HG03135 (cell line): ENCODE data around the gene PLXNB3.

Source experiments
- ATAC-seq: cut with Tn5 transposase; IDR thresholded peaks from one replicate; pipeline ENCODE4 v1.9.1; 2021; ENCODE audit warnings: mild to moderate bottlenecking, moderate library complexity; ENCODE audit not compliant: unreplicated experiment

PLXNB3 gene

DNA sequence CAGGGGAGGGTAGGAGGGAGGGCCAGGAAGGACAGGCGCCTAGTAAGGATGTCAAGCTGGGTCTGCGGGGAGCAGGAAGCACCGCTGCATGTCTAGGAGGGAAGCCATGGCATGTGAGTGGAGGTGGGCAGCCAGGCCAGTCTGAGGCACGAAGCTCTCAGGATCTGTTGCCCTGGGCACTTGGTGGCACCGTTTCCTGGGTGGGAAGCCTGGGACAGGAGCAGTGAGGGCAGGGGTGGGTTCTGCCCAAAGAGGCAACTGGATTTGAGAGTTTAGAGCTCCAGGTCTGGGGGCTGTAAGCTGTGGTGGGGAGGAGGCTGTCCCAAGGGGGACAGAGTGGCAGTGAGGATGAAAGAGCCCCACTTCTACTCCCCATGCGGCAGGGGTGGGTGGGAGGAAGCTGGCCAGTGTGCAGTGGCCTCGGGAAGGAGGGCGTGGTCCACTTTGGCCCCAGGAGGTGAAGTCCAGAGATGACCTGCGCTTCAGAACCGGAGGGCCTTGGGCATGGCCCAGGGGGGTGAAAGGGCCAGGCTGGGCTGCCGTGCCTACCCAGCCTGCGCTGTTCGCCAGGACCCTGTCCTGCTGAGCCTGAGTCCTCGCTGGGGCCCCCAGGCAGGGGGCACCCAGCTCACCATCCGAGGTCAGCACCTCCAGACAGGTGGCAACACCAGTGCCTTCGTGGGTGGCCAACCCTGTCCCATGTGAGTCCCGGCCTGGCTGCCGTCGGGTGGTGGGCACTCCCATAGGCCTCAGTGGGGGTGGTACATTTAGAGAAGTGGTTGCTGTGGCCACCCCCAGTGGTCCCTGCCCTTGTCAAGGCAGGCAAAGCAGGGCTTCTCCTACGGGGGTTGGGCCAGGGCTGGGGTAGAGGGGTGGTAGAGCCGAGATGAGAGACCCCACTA lies 8.5 kb downstream of the PLXNB3 start:
- ATAC-seq = no peak

DNA sequence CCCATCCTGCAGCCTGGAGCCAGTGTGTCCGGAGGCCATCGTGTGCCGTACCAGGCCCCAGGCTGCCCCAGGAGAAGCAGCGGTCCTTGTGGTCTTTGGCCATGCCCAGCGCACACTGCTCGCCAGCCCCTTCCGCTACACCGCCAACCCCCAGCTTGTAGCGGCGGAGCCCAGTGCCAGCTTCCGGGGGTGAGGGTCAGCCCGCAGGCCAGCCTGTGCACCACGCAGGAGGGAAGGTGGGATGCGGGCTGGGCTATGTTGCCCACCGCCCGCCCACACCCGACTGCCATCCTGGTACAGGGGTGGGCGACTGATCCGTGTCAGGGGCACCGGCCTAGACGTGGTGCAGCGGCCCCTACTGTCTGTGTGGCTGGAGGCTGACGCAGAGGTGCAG lies 9.2 kb downstream of the PLXNB3 start:
- ATAC-seq = no peak

DNA sequence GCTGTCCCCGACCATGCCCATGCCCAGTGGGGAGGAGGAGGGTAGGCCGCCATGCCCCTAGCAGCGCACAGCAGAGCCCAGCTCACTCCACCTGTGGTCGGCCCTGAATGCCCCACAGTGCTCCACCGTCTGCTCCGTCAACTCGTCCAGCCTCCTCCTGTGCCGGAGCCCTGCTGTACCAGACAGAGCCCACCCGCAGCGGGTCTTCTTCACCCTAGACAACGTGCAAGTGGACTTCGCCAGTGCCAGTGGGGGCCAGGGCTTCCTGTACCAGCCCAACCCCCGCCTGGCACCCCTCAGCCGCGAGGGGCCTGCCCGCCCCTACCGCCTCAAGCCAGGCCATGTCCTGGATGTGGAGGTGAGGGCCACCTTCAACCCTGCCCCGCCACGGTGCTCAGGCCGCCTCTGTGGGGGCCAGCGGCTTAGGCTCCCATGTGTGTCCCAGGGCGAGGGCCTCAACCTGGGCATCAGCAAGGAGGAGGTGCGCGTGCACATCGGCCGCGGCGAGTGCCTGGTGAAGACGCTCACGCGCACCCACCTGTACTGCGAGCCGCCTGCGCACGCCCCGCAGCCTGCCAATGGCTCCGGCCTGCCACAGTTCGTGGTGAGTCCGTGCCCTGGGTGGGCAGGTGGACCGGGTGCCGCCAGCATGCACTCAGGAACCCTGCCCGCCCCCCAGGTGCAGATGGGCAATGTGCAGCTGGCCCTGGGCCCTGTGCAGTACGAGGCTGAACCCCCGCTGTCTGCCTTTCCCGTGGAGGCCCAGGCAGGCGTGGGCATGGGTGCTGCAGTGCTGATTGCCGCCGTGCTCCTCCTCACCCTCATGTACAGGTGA lies 9.9 kb downstream of the PLXNB3 start:
- ATAC-seq = no peak

DNA sequence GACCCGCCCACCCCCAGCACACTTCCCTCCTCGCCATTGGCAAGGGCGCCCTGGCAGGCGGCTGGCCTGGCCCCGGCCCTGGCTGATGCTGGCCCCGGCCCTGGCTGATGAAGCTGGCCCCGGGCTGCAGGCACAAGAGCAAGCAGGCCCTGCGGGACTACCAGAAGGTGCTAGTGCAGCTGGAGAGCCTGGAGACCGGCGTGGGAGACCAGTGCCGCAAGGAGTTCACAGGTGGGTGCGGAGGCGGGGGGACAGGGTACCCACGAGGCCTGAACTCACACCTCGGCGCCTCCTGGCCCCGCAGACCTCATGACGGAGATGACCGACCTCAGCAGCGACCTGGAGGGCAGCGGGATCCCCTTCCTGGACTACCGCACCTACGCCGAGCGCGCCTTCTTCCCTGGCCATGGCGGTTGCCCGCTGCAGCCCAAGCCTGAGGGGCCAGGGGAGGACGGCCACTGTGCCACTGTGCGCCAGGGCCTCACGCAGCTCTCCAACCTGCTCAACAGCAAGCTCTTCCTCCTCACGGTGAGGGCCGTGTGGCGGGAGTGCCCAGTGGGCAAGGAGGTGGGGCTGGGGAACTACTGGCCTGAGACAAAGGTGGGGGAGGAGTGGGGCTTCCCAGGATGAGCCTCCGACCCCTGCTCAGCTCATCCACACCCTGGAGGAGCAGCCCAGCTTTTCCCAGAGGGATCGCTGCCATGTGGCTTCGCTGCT lies 10.7 kb downstream of the PLXNB3 start:
- ATAC-seq = no peak

DNA sequence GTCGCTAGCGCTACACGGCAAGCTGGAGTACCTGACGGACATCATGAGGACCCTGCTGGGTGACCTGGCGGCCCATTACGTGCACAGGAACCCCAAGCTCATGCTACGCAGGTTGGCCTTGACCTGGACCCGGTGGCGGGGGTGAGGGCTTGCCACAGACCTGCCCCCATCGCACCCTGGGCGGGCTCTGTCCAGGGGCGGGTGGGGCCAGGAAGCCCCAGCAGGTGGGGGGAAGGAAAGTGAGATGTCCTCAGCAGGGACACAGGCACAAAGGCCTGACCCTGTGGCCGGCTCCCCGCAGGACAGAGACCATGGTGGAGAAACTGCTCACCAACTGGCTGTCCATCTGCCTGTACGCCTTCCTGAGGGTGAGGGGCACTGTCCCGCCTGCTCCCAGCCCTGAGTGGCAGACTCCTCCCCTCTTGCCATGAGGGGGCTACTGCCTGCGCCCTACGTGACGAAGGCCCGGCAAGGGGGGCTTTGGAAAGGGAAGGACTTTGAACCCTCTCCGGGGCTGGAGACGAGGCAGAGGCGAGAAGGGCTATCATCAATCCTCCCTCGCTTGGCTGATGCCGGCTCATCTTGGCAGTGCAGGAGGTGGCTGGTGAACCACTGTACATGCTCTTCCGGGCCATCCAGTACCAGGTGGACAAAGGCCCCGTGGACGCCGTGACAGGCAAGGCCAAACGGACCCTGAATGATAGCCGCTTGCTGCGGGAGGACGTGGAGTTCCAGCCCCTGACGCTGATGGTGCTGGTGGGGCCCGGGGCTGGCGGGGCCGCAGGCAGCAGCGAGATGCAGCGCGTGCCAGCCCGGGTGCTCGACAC lies 11.5 kb downstream of the PLXNB3 start:
- no peak for ATAC-seq

DNA sequence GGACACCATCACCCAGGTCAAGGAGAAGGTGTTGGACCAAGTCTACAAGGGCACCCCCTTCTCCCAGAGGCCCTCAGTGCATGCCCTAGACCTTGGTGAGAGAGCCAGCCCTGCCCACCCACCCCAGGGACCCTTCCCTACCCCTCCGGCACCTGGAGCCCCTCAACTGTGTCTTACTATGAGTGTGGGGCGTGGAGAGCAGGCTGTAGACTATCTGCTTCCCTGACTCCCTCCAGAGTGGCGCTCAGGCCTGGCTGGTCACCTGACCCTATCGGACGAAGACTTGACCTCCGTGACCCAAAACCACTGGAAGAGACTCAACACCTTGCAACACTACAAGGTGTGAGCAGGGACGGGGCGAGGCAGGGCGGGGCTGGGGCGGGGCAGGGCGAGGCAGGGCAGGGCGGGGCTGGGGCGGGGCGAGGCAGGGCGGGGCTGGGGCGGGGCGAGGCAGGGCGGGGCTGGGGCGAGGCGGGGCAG lies 12.1 kb downstream of the PLXNB3 start:
- ATAC-seq = no peak

- no peak for ATAC-seq
These were observed 12.6 kb downstream of the PLXNB3 start for GRCh38 chrX:153776611-153777045.

GRCh38 chrX:153777261-153778090 lies 13.4 kb downstream of the PLXNB3 start:
- no peak for ATAC-seq

DNA sequence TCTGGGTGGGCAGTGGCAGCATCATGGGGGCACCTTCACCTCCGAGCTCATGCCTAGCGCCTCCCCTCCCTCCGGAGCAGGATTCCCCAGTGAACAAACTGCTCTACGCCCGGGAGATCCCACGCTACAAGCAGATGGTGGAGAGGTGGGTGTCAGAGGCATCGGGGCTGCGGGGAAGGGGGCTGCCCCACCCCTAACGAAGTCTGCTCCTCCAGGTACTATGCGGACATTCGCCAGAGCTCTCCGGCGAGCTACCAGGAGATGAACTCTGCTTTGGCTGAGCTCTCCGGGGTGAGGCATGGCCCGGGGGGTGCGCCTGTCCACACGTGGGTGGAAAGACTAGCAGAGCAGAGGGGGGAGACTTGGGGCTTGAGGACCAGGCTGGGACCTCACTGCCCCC lies 14.1 kb downstream of the PLXNB3 start:
- ATAC-seq = no peak

- no peak for ATAC-seq
These were observed 14.6 kb downstream of the PLXNB3 start for GRCh38 chrX:153778684-153779101.

GRCh38 chrX:153779891-153780677 lies 16.0 kb downstream of the PLXNB3 start:
- ATAC-seq = no peak

DNA sequence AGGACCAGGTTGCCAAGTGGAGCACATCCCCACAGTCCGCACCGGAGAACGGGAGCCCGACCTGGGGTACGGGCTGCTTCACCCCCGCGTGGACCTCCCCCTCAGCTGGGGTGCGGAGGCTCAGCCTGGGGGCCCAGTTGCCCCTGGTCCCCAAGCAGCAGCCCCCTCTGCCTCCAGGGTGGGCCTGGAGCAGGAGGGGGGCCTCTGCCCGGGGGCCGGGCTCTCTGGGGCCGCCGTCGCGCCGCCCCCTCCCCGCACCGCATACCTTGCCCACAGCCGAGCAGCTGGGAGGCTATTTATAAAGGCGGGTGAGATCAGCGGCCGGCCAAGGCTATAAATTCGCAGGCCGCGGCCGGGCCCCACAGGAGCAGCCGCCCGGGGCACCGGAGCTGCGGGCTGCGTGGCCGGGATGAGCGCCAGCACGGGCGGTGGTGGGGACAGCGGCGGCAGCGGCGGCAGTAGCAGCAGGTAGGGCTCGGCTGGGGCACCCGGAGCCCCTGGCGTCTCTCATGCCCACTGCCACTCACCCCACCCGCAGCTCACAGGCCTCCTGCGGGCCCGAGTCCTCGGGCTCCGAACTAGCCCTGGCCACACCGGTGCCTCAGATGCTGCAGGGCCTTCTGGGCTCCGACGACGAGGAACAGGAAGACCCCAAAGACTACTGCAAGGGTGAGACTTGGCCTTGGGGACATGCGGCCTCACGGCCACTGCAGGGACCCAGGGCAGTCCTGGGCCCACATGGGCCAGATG lies 16.8 kb downstream of the PLXNB3 start, which contains the start of gene SRPK3:
Gene SRPK3, plus strand, starts transcription at position 364 of the 750 bp plus-strand sequence. Its CDS starts 46 bp downstream, at position 410.
- ATAC-seq = no peak

GRCh38 chrX:153781428-153782047 lies 17.5 kb downstream of the PLXNB3 start:
- ATAC-seq = no peak

- no peak for ATAC-seq
These were observed 18.3 kb downstream of the PLXNB3 start for GRCh38 chrX:153782313-153782712.

- no peak for ATAC-seq
These were observed 18.8 kb downstream of the PLXNB3 start for GRCh38 chrX:153782871-153783270.

DNA sequence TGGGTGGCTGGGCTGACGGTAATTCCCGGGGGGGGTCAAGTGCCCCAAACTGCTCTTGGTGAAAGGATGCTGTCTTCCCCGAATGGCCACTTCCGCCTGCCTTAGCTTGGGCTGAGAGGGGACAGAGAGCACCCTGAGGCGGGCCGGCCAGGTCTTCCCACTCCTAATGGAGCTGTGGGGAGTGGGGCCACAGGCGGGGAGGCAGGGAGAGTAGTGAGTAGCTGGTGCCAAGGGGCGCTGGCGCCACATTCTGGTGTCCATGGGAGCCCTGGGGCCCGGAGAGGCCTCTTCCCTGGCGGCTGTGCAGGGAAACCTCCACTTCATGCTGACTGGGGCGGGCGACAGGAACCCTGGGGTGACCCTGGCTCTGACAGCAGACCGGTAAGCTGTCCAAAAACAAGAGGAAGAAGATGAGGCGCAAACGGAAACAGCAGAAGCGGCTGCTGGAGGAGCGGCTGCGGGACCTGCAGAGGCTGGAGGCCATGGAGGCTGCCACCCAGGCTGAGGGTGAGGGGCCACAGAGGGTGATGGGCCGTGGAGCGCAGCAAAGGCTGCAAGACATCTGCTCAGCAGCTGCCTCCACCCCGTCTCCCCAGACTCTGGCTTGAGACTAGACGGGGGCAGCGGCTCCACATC lies 19.4 kb downstream of the PLXNB3 start:
- no peak for ATAC-seq
